Karpas-422 (cell line): ENCODE data around the gene EEF2K. TPM values are rescaled to one million over a fixed set of nuclear protein-coding genes. Genes with fewer than 3 reads are reported as not detected.
A peak's percentile ranks its signal among the peaks of the same experiment; 100 is the strongest.

Experiments used
- DNase-seq: peaks from one replicate; pipeline ENCODE4 v3.0.0-alpha.2; 2015
- H2AFZ ChIP-seq: fragments of 200-600 bp; sonication (generic); 2 replicates; pipeline ENCODE4 v1.6.1; 2014; ENCODE audit warnings: antibody characterized with exemption, low read length, mixed read lengths
- H3K27ac ChIP-seq: fragments of 200-600 bp; sonication (generic); 2 replicates; pipeline ENCODE4 v1.5.1; 2014; ENCODE audit warnings: mild to moderate bottlenecking, low read length, moderate library complexity
- H3K27me3 ChIP-seq: fragments of 200-600 bp; sonication (generic); 2 replicates; pipeline ENCODE4 v1.6.1; 2014; ENCODE audit warnings: low read length, mixed read lengths
- H3K36me3 ChIP-seq: fragments of 200-600 bp; sonication (generic); 2 replicates; pipeline ENCODE4 v1.6.1; 2014; ENCODE audit warnings: low read length, mixed read lengths; ENCODE audit not compliant: insufficient read depth
- H3K4me1 ChIP-seq: fragments of 200-600 bp; sonication (generic); 2 replicates; pipeline ENCODE4 v1.6.1; 2014; ENCODE audit warnings: mild to moderate bottlenecking, low read length, mixed read lengths
- H3K4me2 ChIP-seq: fragments of 200-600 bp; sonication (generic); 2 replicates; pipeline ENCODE4 v1.6.1; 2014; ENCODE audit warnings: low read length, low read depth, mild to moderate bottlenecking; ENCODE audit not compliant: poor library complexity, severe bottlenecking
- H3K4me3 ChIP-seq: fragments of 200-600 bp; sonication (generic); 2 replicates; pipeline ENCODE4 v1.5.1; 2014; ENCODE audit warnings: mild to moderate bottlenecking, antibody characterized with exemption, low read length, mixed read lengths
- H3K79me2 ChIP-seq: fragments of 200-600 bp; sonication (generic); 2 replicates; pipeline ENCODE4 v1.6.1; 2014; ENCODE audit warnings: mild to moderate bottlenecking, low read length, mixed read lengths
- H3K9ac ChIP-seq: fragments of 200-600 bp; sonication (generic); 2 replicates; pipeline ENCODE4 v1.6.0; 2014; ENCODE audit warnings: low read length
- H3K9me2 ChIP-seq: fragments of 200-600 bp; sonication (generic), shearing (Covaris generic); replicated peaks from 2 replicates; pipeline ENCODE4 v1.6.0; 2014; ENCODE audit warnings: mild to moderate bottlenecking, low read length, moderate library complexity; ENCODE audit not compliant: insufficient read depth
- H3K9me3 ChIP-seq: fragments of 300-700, 200-600 bp; sonication (generic); 2 replicates; pipeline ENCODE4 v1.6.1; 2014; ENCODE audit warnings: low read length, mixed read lengths
- H4K20me1 ChIP-seq: fragments of 200-600 bp; sonication (generic); 2 replicates; pipeline ENCODE4 v1.6.1; 2014; ENCODE audit warnings: mild to moderate bottlenecking, antibody characterized with exemption, low read length, low read depth; ENCODE audit not compliant: insufficient read depth
- total RNA-seq: library from RNA; depleted of rRNA; stranded (reverse); fragments of >200 nt; shearing (Covaris generic); gene quantifications from 2 replicates; pipeline ENCODE4 v1.2.3, GENCODE V29; 2014; ENCODE audit warnings: low replicate concordance; rRNA removed

The EEF2K gene
- total RNA-seq = 12.1 and 16.0 TPM in 2 replicates

GRCh38 chr16:22206013-22206841, at the start of gene EEF2K:
EEF2K (plus strand) TSS chr16:22206278; CDS start chr16:22225730, 19,452 bp downstream.
- Histone ChIP-seq H3K79me2 (peaks cover 50% of the 10 kb centered on the region), H3K36me3 (peaks cover 7% of the 10 kb centered on the region), H3K4me2 (peak within 1 kb of the TSS; percentile 83), H3K27me3 (no peaks in the 10 kb centered on the region), H3K4me1 (peaks cover 43% of the 10 kb centered on the region), H4K20me1 (peaks cover 5% of the 10 kb centered on the region; the same call in 1 of the 2 replicates), H3K27ac (peak within 1 kb of the TSS; percentile 81), H3K9me2 (no peaks in the 10 kb centered on the region), H3K4me3 (peak within 1 kb of the TSS; percentile 80), H3K9ac (peak within 1 kb of the TSS; percentile 85), H3K9me3 (peaks cover 5% of the 10 kb centered on the region; the same call in 1 of the 2 replicates), H2AFZ (peak within 1 kb of the TSS; percentile 89)
- peak; percentile 95 for DNase-seq

GRCh38 chr16:22161401-22161800, 44.7 kb upstream of the EEF2K start:
- Histone ChIP-seq H3K4me3 (no peak overlapping the region), H3K9me3 (no peaks in the 10 kb centered on the region), H3K36me3 (no peaks in the 10 kb centered on the region), H3K4me2 (no peak overlapping the region), H3K79me2 (no peaks in the 10 kb centered on the region), H2AFZ (no peak overlapping the region), H3K9ac (no peak overlapping the region), H3K27me3 (no peaks in the 10 kb centered on the region), H3K4me1 (no peaks in the 10 kb centered on the region), H3K9me2 (no peaks in the 10 kb centered on the region), H3K27ac (no peak overlapping the region), H4K20me1 (no peaks in the 10 kb centered on the region)
- DNase-seq = no peak

- H3K9ac ChIP-seq = no peak within 1 kb of the TSS
- no peak within 1 kb of the TSS for H2AFZ ChIP-seq
- H3K4me3 ChIP-seq = no peak within 1 kb of the TSS
Measured at GRCh38 chr16:22161999-22162655, 44.0 kb upstream of the EEF2K start, which contains the start of gene SDR42E2. SDR42E2 (plus strand) TSS chr16:22162506; CDS start chr16:22165583, 3,077 bp downstream.

GRCh38 chr16:22162656-22163009, 43.4 kb upstream of the EEF2K start:
- Histone ChIP-seq H3K9ac (no peak overlapping the region), H3K79me2 (no peaks in the 10 kb centered on the region), H3K4me1 (no peaks in the 10 kb centered on the region), H3K36me3 (no peaks in the 10 kb centered on the region), H3K9me3 (no peaks in the 10 kb centered on the region), H3K4me2 (no peak overlapping the region), H2AFZ (no peak overlapping the region), H3K27ac (no peak overlapping the region), H3K9me2 (no peaks in the 10 kb centered on the region), H3K27me3 (no peaks in the 10 kb centered on the region), H4K20me1 (no peaks in the 10 kb centered on the region), H3K4me3 (no peak overlapping the region)
- no peak for DNase-seq

More at GRCh38 chr16:22161999-22162655, 44.0 kb upstream of the EEF2K start, which contains the start of gene SDR42E2:
- no peaks in the 10 kb centered on the region for H3K79me2 ChIP-seq
- H3K4me1 ChIP-seq = no peaks in the 10 kb centered on the region
- H3K9me3 ChIP-seq = no peaks in the 10 kb centered on the region
- no peak for DNase-seq
- no peaks in the 10 kb centered on the region for H3K36me3 ChIP-seq
- no peaks in the 10 kb centered on the region for H4K20me1 ChIP-seq
- H3K27me3 ChIP-seq = no peaks in the 10 kb centered on the region
- H3K27ac ChIP-seq = no peak within 1 kb of the TSS
- H3K9me2 ChIP-seq = no peaks in the 10 kb centered on the region
- H3K4me2 ChIP-seq = no peak within 1 kb of the TSS

- H3K9me3 ChIP-seq = no peaks in the 10 kb centered on the region
- H3K27ac ChIP-seq = no peak overlapping the region
- H3K79me2 ChIP-seq = no peaks in the 10 kb centered on the region
- H3K4me2 ChIP-seq = no peak overlapping the region
- H3K9me2 ChIP-seq = no peaks in the 10 kb centered on the region
- no peak overlapping the region for H2AFZ ChIP-seq
- H3K4me1 ChIP-seq = no peaks in the 10 kb centered on the region
- H3K4me3 ChIP-seq = no peak overlapping the region
- no peak overlapping the region for H3K9ac ChIP-seq
- H4K20me1 ChIP-seq = no peaks in the 10 kb centered on the region
- no peaks in the 10 kb centered on the region for H3K27me3 ChIP-seq
- no peak for DNase-seq
- no peaks in the 10 kb centered on the region for H3K36me3 ChIP-seq
Measured at GRCh38 chr16:22163806-22164205, 42.3 kb upstream of the EEF2K start.

GRCh38 chr16:22164482-22164881, 41.6 kb upstream of the EEF2K start:
- no peaks in the 10 kb centered on the region for H3K4me1 ChIP-seq
- no peak overlapping the region for H3K4me2 ChIP-seq
- no peak for DNase-seq
- H3K9me2 ChIP-seq = no peaks in the 10 kb centered on the region
- no peaks in the 10 kb centered on the region for H4K20me1 ChIP-seq
- H3K79me2 ChIP-seq = no peaks in the 10 kb centered on the region
- no peak overlapping the region for H2AFZ ChIP-seq
- no peak overlapping the region for H3K4me3 ChIP-seq
- H3K9ac ChIP-seq = no peak overlapping the region
- no peaks in the 10 kb centered on the region for H3K36me3 ChIP-seq
- H3K9me3 ChIP-seq = no peaks in the 10 kb centered on the region
- H3K27me3 ChIP-seq = no peaks in the 10 kb centered on the region
- H3K27ac ChIP-seq = no peak overlapping the region

GRCh38 chr16:22165508-22166285, 40.4 kb upstream of the EEF2K start:
- no peaks in the 10 kb centered on the region for H3K79me2 ChIP-seq

GRCh38 chr16:22171953-22172352, 34.1 kb upstream of the EEF2K start:
- H3K27ac ChIP-seq = no peak overlapping the region
- no peaks in the 10 kb centered on the region for H4K20me1 ChIP-seq
- no peaks in the 10 kb centered on the region for H3K9me2 ChIP-seq
- H3K4me2 ChIP-seq = no peak overlapping the region
- no peaks in the 10 kb centered on the region for H3K9me3 ChIP-seq
- no peaks in the 10 kb centered on the region for H3K4me1 ChIP-seq
- no peak overlapping the region for H3K4me3 ChIP-seq
- H3K36me3 ChIP-seq = no peaks in the 10 kb centered on the region
- no peaks in the 10 kb centered on the region for H3K79me2 ChIP-seq
- H2AFZ ChIP-seq = no peak overlapping the region
- no peak overlapping the region for H3K9ac ChIP-seq
- no peak for DNase-seq
- H3K27me3 ChIP-seq = no peaks in the 10 kb centered on the region

More at GRCh38 chr16:22165508-22166285, 40.4 kb upstream of the EEF2K start:
- no peak overlapping the region for H3K9ac ChIP-seq
- H3K27me3 ChIP-seq = no peaks in the 10 kb centered on the region
- no peak overlapping the region for H3K27ac ChIP-seq
- H3K4me3 ChIP-seq = no peak overlapping the region
- H3K36me3 ChIP-seq = no peaks in the 10 kb centered on the region
- no peak overlapping the region for H2AFZ ChIP-seq
- no peaks in the 10 kb centered on the region for H3K4me1 ChIP-seq
- no peaks in the 10 kb centered on the region for H3K9me2 ChIP-seq
- H3K4me2 ChIP-seq = no peak overlapping the region
- H3K9me3 ChIP-seq = no peaks in the 10 kb centered on the region
- no peaks in the 10 kb centered on the region for H4K20me1 ChIP-seq
- no peak for DNase-seq
